ENCODE data around the gene ADARB2. TPM values are rescaled to one million over a fixed set of nuclear protein-coding genes. Genes with fewer than 3 reads are reported as not detected.

The ADARB2 gene
- total and polyA plus RNA-seq, 2 experiments from 2014 or later: 2.0 to 5.0 TPM

GRCh38 chr10:1295756-1296480, 441.4 kb downstream of the ADARB2 start:
- DNase-seq (ENCODE audit: low spot score) (no peak), ATAC-seq (no peak)
- no peaks in the 10 kb centered on the region for H3K36me3 ChIP-seq (ENCODE audit: insufficient read depth)
- no peaks in the 10 kb centered on the region for H3K9me2 ChIP-seq (ENCODE audit: insufficient read depth)
- H2AFZ ChIP-seq: no peak overlapping the region
- Mint-ChIP-seq H3K27ac (no peak overlapping the region), H3K36me3 (ENCODE audit: low read depth) (peaks cover 11% of the 10 kb centered on the region), H3K4me3 (no peak overlapping the region), H3K27me3 (ENCODE audit: insufficient read depth, low read depth, poor library complexity) (peaks cover 15% of the 10 kb centered on the region), H3K4me1 (peaks cover 39% of the 10 kb centered on the region), H3K9me3 (peaks cover 9% of the 10 kb centered on the region; the same call in 1 of the 3 replicates)
- 0 out of 2 replicates have a peak, but pooled peaks cover 6% of the 10 kb centered on the region for H3F3A ChIP-seq (replicated peaks; ENCODE audit: low read depth)
- H3K4me2 ChIP-seq: no peak overlapping the region
- H3K4me1 ChIP-seq (ENCODE audit: insufficient read depth): peaks cover 29% of the 10 kb centered on the region
- no peaks in the 10 kb centered on the region for H3K27me3 ChIP-seq (ENCODE audit: insufficient read depth)
- H3K4me3 ChIP-seq: no peak overlapping the region
- no peaks in the 10 kb centered on the region for H4K20me1 ChIP-seq (replicated peaks; ENCODE audit: insufficient read depth)
- no peaks in the 10 kb centered on the region for H3K79me2 ChIP-seq (replicated peaks; ENCODE audit: insufficient read depth)
- H3K27ac ChIP-seq (ENCODE audit: low read depth): no peak overlapping the region
- TF ChIP-seq EZH2phosphoT487 (IDR thresholded peaks at IDR 0.05; ENCODE audit: unreplicated experiment): no peak
- TF ChIP-seq EZH2 (IDR thresholded peaks at IDR 0.05; ENCODE audit: low read depth, unreplicated experiment): no peak

GRCh38 chr10:1294748-1295147, 442.6 kb downstream of the ADARB2 start:
- Mint-ChIP-seq H3K36me3 (ENCODE audit: low read depth) (peaks cover 3% of the 10 kb centered on the region; the same call in 1 of the 3 replicates), H3K27me3 (ENCODE audit: insufficient read depth, low read depth, poor library complexity) (peaks cover 13% of the 10 kb centered on the region), H3K27ac (no peak overlapping the region), H3K4me3 (no peak overlapping the region), H3K9me3 (0 out of 3 replicates have a peak, but pooled peaks cover 4% of the 10 kb centered on the region), H3K4me1 (peaks cover 40% of the 10 kb centered on the region)
- no peaks in the 10 kb centered on the region for H3K27me3 ChIP-seq (ENCODE audit: insufficient read depth)
- no peak overlapping the region for H3K4me2 ChIP-seq
- no peaks in the 10 kb centered on the region for H3K79me2 ChIP-seq (replicated peaks; ENCODE audit: insufficient read depth)
- no peak overlapping the region for H3K27ac ChIP-seq (ENCODE audit: low read depth)
- H2AFZ ChIP-seq: no peak overlapping the region
- H3K9me2 ChIP-seq (ENCODE audit: insufficient read depth): no peaks in the 10 kb centered on the region
- no peaks in the 10 kb centered on the region for H3K36me3 ChIP-seq (ENCODE audit: insufficient read depth)
- no peak overlapping the region for H3K4me3 ChIP-seq
- peaks cover 29% of the 10 kb centered on the region for H3K4me1 ChIP-seq (ENCODE audit: insufficient read depth)
- DNase-seq (ENCODE audit: low spot score) (no peak), ATAC-seq (no peak)
- 0 out of 2 replicates have a peak, but pooled peaks cover 4% of the 10 kb centered on the region for H3F3A ChIP-seq (replicated peaks; ENCODE audit: low read depth)
- no peaks in the 10 kb centered on the region for H4K20me1 ChIP-seq (replicated peaks; ENCODE audit: insufficient read depth)
- TF ChIP-seq, protein P1, sequence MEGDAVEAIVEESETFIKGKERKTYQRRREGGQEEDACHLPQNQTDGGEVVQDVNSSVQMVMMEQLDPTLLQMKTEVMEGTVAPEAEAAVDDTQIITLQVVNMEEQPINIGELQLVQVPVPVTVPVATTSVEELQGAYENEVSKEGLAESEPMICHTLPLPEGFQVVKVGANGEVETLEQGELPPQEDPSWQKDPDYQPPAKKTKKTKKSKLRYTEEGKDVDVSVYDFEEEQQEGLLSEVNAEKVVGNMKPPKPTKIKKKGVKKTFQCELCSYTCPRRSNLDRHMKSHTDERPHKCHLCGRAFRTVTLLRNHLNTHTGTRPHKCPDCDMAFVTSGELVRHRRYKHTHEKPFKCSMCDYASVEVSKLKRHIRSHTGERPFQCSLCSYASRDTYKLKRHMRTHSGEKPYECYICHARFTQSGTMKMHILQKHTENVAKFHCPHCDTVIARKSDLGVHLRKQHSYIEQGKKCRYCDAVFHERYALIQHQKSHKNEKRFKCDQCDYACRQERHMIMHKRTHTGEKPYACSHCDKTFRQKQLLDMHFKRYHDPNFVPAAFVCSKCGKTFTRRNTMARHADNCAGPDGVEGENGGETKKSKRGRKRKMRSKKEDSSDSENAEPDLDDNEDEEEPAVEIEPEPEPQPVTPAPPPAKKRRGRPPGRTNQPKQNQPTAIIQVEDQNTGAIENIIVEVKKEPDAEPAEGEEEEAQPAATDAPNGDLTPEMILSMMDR (conservative IDR thresholded peaks at IDR 0.05; ENCODE audit: low read depth in 2 of 2): no peak
- no peak for TF ChIP-seq CREB1 (CRISPR knock-in tag; IDR thresholded peaks at IDR 0.05; ENCODE audit: low read depth)
- no peak for TF ChIP-seq EZH2phosphoT487 (IDR thresholded peaks at IDR 0.05; ENCODE audit: unreplicated experiment)
- TF ChIP-seq, protein P2, sequence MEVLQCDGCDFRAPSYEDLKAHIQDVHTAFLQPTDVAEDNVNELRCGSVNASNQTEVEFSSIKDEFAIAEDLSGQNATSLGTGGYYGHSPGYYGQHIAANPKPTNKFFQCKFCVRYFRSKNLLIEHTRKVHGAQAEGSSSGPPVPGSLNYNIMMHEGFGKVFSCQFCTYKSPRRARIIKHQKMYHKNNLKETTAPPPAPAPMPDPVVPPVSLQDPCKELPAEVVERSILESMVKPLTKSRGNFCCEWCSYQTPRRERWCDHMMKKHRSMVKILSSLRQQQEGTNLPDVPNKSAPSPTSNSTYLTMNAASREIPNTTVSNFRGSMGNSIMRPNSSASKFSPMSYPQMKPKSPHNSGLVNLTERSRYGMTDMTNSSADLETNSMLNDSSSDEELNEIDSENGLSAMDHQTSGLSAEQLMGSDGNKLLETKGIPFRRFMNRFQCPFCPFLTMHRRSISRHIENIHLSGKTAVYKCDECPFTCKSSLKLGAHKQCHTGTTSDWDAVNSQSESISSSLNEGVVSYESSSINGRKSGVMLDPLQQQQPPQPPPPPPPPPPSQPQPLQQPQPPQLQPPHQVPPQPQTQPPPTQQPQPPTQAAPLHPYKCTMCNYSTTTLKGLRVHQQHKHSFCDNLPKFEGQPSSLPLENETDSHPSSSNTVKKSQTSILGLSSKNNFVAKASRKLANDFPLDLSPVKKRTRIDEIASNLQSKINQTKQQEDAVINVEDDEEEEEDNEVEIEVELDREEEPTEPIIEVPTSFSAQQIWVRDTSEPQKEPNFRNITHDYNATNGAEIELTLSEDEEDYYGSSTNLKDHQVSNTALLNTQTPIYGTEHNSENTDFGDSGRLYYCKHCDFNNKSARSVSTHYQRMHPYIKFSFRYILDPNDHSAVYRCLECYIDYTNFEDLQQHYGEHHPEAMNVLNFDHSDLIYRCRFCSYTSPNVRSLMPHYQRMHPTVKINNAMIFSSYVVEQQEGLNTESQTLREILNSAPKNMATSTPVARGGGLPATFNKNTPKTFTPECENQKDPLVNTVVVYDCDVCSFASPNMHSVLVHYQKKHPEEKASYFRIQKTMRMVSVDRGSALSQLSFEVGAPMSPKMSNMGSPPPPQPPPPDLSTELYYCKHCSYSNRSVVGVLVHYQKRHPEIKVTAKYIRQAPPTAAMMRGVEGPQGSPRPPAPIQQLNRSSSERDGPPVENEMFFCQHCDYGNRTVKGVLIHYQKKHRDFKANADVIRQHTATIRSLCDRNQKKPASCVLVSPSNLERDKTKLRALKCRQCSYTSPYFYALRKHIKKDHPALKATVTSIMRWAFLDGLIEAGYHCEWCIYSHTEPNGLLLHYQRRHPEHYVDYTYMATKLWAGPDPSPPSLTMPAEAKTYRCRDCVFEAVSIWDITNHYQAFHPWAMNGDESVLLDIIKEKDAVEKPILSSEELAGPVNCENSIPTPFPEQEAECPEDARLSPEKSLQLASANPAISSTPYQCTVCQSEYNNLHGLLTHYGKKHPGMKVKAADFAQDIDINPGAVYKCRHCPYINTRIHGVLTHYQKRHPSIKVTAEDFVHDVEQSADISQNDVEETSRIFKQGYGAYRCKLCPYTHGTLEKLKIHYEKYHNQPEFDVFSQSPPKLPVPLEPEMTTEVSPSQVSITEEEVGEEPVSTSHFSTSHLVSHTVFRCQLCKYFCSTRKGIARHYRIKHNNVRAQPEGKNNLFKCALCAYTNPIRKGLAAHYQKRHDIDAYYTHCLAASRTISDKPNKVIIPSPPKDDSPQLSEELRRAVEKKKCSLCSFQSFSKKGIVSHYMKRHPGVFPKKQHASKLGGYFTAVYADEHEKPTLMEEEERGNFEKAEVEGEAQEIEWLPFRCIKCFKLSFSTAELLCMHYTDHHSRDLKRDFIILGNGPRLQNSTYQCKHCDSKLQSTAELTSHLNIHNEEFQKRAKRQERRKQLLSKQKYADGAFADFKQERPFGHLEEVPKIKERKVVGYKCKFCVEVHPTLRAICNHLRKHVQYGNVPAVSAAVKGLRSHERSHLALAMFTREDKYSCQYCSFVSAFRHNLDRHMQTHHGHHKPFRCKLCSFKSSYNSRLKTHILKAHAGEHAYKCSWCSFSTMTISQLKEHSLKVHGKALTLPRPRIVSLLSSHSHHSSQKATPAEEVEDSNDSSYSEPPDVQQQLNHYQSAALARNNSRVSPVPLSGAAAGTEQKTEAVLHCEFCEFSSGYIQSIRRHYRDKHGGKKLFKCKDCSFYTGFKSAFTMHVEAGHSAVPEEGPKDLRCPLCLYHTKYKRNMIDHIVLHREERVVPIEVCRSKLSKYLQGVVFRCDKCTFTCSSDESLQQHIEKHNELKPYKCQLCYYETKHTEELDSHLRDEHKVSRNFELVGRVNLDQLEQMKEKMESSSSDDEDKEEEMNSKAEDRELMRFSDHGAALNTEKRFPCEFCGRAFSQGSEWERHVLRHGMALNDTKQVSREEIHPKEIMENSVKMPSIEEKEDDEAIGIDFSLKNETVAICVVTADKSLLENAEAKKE (CRISPR knock-in tag; IDR thresholded peaks at IDR 0.05): no peak
- no peak for TF ChIP-seq ZNF114 (CRISPR knock-in tag; IDR thresholded peaks at IDR 0.05)
- no peak for TF ChIP-seq EZH2 (IDR thresholded peaks at IDR 0.05; ENCODE audit: low read depth, unreplicated experiment)
- TF ChIP-seq, protein P3, sequence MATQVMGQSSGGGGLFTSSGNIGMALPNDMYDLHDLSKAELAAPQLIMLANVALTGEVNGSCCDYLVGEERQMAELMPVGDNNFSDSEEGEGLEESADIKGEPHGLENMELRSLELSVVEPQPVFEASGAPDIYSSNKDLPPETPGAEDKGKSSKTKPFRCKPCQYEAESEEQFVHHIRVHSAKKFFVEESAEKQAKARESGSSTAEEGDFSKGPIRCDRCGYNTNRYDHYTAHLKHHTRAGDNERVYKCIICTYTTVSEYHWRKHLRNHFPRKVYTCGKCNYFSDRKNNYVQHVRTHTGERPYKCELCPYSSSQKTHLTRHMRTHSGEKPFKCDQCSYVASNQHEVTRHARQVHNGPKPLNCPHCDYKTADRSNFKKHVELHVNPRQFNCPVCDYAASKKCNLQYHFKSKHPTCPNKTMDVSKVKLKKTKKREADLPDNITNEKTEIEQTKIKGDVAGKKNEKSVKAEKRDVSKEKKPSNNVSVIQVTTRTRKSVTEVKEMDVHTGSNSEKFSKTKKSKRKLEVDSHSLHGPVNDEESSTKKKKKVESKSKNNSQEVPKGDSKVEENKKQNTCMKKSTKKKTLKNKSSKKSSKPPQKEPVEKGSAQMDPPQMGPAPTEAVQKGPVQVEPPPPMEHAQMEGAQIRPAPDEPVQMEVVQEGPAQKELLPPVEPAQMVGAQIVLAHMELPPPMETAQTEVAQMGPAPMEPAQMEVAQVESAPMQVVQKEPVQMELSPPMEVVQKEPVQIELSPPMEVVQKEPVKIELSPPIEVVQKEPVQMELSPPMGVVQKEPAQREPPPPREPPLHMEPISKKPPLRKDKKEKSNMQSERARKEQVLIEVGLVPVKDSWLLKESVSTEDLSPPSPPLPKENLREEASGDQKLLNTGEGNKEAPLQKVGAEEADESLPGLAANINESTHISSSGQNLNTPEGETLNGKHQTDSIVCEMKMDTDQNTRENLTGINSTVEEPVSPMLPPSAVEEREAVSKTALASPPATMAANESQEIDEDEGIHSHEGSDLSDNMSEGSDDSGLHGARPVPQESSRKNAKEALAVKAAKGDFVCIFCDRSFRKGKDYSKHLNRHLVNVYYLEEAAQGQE (IDR thresholded peaks at IDR 0.05; ENCODE audit: unreplicated experiment): no peak
- no peak for TF ChIP-seq JUNB (IDR thresholded peaks at IDR 0.05; ENCODE audit: unreplicated experiment)
- TF ChIP-seq STAT1 (IDR thresholded peaks at IDR 0.05; ENCODE audit: unreplicated experiment): no peak
